IMR-90 (cell line): ENCODE data around the gene RBM39. TPM values are rescaled to one million over a fixed set of nuclear protein-coding genes. Genes with fewer than 3 reads are reported as not detected.

Experiments used
- CHD1 ChIP-seq: IDR thresholded peaks from 2 replicates; pipeline ENCODE4 v1.6.1; 2012; ENCODE audit warnings: low read depth, low read length, improper control_type of control experiment
- ELK1 ChIP-seq: fragments of 150-350 bp; IDR thresholded peaks from 2 replicates; pipeline ENCODE4 v1.6.1; 2016; ENCODE audit warnings: low read depth, mild to moderate bottlenecking, low read length, moderate library complexity, borderline replicate concordance
- POLR2A ChIP-seq: IDR thresholded peaks from 2 replicates; pipeline ENCODE4 v1.6.1; 2012; ENCODE audit warnings: mild to moderate bottlenecking, low read depth, low read length
- polyA plus RNA-seq, 3 experiments: library from polyadenylated mRNA; depleted of rRNA; stranded (reverse); fragments of >200 nt; gene quantifications; 2 replicates each; pipeline ENCODE4 v1.2.3, GENCODE V29; 2012; ENCODE audit warnings: low replicate concordance in 1 of 3
- total RNA-seq: library from RNA; depleted of rRNA; stranded (reverse); fragments of >200 nt; gene quantifications from 2 replicates; pipeline ENCODE4 v1.2.3, GENCODE V29; 2012

RBM39 gene
- total and polyA plus RNA-seq, 2 of the 4 experiments (the other 2 are of a cell fraction): 106 to 166 TPM

GRCh38 chr20:35768731-35769664 lies 26.9 kb upstream of the RBM39 start (continued):
- TF ChIP-seq CHD1 (no peak), POLR2A (peak; percentile 89), ELK1 (no peak)
